HG02884 (cell line): ENCODE results near the gene IDUA.
A peak's percentile ranks its signal among the peaks of the same experiment; 100 is the strongest.
"Not testable (repeated sequence)": the region's sequence is repeated elsewhere in the genome, so short reads cannot be mapped to it uniquely, and the experiment has no call there.

ENCODE experiments used
- ATAC-seq: cut with Tn5 transposase; IDR thresholded peaks from one replicate; pipeline ENCODE4 v1.9.1; 2021; ENCODE audit warnings: mild to moderate bottlenecking, moderate library complexity; ENCODE audit not compliant: unreplicated experiment

Gene IDUA

GRCh38 chr4:986879-987623 is at the start of gene IDUA:
IDUA (plus strand) TSS chr4:987044; CDS start chr4:987085, 41 bp downstream.
- ATAC-seq, result peak; percentile 79

- not testable (repeated sequence) for ATAC-seq
Observed at GRCh38 chr4:939508-939907, 47.3 kb upstream of the IDUA start.

GRCh38 chr4:945274-946102 is 41.4 kb upstream of the IDUA start:
- ATAC-seq, result no peak

- ATAC-seq, result no peak
Observed at GRCh38 chr4:946103-946450, 40.8 kb upstream of the IDUA start.

GRCh38 chr4:946517-947471 is 40.0 kb upstream of the IDUA start:
- no peak for ATAC-seq

GRCh38 chr4:947491-947971 is 39.3 kb upstream of the IDUA start:
- ATAC-seq, result no peak

GRCh38 chr4:948101-948935 is 38.5 kb upstream of the IDUA start:
- ATAC-seq, result no peak

- ATAC-seq, result no peak
Observed at GRCh38 chr4:948936-949300, 37.9 kb upstream of the IDUA start.

- ATAC-seq, result no peak
Observed at GRCh38 chr4:949656-950055, 37.2 kb upstream of the IDUA start.

- no peak for ATAC-seq
Observed at GRCh38 chr4:950136-951020, 36.5 kb upstream of the IDUA start.

- no peak for ATAC-seq
Observed at GRCh38 chr4:951186-951585, 35.7 kb upstream of the IDUA start.

GRCh38 chr4:951594-952468 is 35.0 kb upstream of the IDUA start:
- no peak for ATAC-seq

GRCh38 chr4:952881-953573 is 33.8 kb upstream of the IDUA start:
- no peak for ATAC-seq

GRCh38 chr4:953574-953915 is 33.3 kb upstream of the IDUA start:
- ATAC-seq, result no peak

GRCh38 chr4:954211-955020 is 32.4 kb upstream of the IDUA start:
- no peak for ATAC-seq

- ATAC-seq, result no peak
Observed at GRCh38 chr4:955161-955921, 31.5 kb upstream of the IDUA start.
